OCI-M2 (cell line): ENCODE data around the gene BRICD5.
"Not testable (repeated sequence)": the region's sequence is repeated elsewhere in the genome, so short reads cannot be mapped to it uniquely, and the experiment has no call there.

Experiments used
- DNase-seq: peaks from one replicate; lab custom pipeline; 2025; ENCODE audit not compliant: unreplicated experiment; lab: John Stamatoyannopoulos, UW

The BRICD5 gene

DNA sequence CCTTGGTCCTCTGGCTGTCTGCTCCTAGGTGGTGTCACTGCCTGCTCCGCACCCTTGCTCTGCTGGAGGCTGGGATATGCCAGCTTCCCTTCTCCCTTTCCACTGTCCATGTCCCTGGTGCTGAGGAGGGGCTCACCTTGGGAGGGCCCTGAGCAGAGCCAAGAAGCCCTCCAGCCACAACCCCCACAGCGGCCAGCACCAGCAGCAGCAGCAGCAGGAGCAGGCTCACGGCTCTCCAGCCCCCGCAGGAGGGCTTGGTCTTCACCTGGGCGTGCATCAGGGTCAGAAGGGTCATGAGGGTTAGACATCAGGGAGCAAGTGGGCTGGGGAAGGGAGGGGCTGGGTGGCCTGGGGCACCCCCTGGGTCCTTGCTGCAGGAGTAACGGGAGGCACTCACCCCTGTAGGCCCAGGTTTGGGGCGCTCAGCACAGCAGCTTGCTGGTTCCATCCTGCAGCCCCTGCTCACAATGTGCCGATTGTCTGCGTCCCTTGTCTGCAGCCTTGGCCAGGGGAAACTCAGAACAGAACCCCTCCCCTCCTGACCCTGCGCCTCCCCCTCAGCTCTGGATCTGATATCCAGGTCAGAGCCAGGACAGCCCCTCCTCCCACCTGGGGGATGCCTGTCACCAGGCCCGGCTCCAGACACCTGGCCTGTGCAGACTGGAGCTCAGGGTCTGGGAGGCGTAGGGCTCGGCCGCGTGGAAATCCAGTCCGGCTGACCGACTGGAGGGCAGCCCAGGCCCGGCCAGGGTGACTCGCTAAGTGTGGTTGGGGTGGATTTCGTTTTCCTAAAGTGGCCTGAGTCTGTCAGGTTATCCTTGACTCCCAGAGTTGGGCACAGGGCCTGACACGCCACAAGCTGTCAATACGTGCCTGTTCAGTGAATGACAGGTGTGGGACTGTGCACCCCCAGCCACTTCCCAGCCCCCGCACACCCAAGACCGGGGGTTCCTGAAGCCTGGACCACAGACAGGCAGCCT lies at the start of gene BRICD5:
Gene BRICD5, minus strand, starts transcription at position 478 of the 980 bp plus-strand sequence. Its CDS starts 30 bp downstream, at position 448.
- no peak for DNase-seq

DNA sequence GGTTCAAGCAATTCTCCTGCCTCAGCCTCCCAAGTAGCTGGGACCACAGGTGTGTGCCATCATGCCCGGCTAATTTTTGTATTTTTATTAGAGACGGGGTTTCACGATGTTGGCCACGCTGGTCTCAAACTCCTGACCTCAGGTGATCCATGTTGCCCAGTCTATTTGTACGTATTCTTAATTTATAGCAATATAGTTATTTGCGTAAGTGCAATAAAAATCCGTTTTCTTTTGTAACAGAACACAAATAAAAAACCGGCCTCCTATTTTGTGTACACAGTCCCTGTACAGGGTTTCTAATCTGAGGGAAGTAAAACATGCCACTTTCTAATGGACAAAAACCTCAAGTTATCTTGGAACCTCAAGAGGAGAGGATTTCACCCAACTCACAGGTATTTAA lies 49.6 kb upstream of the BRICD5 start:
- no peak for DNase-seq

- DNase-seq, result not testable (repeated sequence)
Measured at GRCh38 chr16:2258530-2258929, 47.9 kb upstream of the BRICD5 start.

- DNase-seq, result no peak
Measured at GRCh38 chr16:2257726-2258125, 47.1 kb upstream of the BRICD5 start.

GRCh38 chr16:2256531-2257140 lies 46.0 kb upstream of the BRICD5 start:
- DNase-seq, result no peak

- DNase-seq, result no peak
Measured at GRCh38 chr16:2253293-2253692, 42.6 kb upstream of the BRICD5 start.

GRCh38 chr16:2252806-2253148 lies 42.1 kb upstream of the BRICD5 start:
- no peak for DNase-seq

- DNase-seq, result peak; percentile 55
Measured at GRCh38 chr16:2251296-2252111, 40.8 kb upstream of the BRICD5 start, which contains the start of gene ECI1. TSS of gene ECI1 (minus strand) at chr16:2251587. CDS start at chr16:2251566, 21 bp downstream.

DNA sequence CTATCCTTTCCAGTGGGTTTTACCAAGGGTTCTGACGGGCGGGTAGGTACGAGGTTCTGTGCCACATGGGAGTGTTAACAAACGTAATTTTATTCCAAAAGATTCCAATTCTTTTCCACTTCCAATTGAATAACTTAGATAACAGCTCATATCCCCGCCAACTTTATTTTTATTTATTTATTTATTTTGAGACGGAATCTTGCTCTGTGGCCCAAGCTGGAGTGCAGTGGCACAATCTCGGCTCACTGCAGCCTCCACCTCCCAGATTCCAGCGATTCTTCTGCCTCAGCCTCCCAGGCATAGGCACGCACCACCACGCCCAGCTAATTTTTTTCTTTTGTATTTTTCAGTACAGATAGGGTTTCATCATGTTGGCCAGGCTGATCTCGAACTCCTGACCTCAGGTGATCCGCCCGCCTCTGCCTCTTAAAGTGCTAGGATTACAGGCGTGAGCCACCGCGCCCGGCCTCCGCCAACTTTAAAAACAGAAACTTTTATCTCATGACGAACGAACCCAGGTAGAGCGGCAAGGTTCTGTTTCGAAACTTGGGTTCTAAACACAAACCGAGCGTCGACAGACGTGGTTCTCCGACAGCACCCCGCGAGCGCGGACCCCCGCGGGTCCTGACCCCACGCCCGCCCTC lies 40.1 kb upstream of the BRICD5 start:
- DNase-seq, result no peak

DNA sequence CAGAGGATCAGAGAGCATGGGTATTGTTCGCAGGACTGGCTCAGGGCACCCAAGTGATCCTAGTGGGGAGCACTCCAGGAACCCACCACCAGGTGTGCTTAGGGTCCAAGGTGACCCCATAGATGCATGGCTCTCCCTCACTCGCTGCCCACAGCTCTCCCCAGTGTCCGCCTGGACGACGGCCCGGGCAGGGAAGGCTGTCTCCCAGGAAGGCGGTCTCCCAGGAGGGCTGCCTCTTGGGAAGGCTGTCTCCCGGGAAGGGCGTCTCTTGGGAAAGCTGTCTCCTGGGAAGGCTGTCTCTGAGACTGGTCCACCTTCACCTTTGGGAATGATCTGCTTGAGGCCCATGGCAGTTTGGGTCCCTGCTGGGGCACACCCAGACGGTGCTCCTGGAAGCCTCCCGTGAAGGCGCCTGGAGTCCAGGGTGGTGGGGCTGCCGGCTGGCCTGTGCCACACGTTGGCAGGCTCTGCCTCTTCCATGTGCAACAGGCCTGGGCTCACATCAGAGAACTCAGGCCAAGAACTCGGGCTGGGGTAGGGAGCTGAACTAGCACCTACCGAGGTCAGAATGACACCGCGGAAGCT lies 35.7 kb upstream of the BRICD5 start:
- DNase-seq, result no peak

GRCh38 chr16:2244926-2245795 lies 34.5 kb upstream of the BRICD5 start:
- no peak for DNase-seq

- DNase-seq, result no peak
Measured at GRCh38 chr16:2244301-2244700, 33.6 kb upstream of the BRICD5 start.

- no peak for DNase-seq
Measured at GRCh38 chr16:2243781-2244180, 33.1 kb upstream of the BRICD5 start.

DNA sequence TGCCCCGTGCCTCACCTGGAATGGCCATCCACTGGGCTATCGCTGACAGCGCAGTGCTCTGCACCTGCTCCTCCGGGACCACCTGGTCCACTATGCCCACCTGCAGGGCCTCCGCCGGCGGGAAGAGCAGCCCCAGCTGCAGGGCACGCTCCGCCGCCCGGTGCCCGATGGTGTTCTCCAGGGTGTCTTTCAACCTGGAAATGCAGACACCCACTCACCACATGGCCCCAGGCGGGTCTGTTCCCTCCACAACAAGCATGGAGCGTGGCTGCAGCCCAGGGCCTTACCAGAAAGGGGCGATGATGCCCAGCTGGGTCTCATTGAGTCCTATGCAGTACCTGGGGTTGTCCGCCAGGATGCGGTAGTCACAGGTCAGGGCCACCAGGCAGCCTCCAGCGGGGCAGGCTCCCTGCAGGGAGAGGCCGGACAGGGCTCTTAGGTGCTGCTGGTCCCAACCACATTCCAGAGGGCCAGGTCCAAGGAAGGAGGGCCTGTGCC lies 32.4 kb upstream of the BRICD5 start:
- no peak for DNase-seq

DNA sequence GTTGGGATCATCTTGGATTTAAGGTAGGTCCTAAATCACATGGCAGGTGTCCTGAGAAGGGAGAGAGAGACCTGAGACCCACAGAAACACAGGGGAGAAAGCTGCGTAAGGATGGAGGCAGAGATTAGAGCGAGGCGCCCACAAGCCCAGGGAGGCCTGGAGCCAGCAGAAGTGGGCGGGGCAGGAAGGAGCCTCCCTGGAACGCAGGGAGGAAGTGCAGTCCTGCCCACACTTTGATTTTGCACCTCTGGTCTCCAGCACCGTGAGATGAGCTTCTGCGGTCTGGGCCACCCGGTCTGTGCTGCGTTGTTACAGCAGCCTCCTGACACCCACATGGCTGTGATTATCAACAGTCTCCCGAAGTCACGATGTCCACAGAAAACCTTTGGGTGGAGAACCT lies 31.9 kb upstream of the BRICD5 start:
- DNase-seq, result no peak

DNA sequence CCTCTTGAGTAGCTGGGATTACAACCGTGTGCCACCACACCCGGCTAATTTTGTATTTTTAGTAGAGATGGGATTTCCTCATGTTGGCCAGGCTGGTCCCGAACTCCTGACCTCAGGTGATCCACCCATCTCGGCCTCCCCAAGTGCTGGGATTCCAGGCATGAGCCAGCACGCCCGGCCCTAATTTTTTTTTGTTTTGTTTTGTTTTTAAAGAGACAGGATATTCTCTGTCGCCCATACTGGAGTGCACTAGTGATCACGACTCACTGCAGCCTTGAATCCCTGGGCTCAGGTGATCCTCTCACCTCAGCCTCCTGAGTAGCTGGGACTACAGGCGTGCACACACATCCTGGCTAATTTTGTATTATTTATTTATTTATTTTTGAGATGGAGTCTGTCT lies 29.7 kb upstream of the BRICD5 start:
- DNase-seq, result not testable (repeated sequence)

- no peak for DNase-seq
Measured at GRCh38 chr16:2238838-2239675, 28.4 kb upstream of the BRICD5 start.

DNA sequence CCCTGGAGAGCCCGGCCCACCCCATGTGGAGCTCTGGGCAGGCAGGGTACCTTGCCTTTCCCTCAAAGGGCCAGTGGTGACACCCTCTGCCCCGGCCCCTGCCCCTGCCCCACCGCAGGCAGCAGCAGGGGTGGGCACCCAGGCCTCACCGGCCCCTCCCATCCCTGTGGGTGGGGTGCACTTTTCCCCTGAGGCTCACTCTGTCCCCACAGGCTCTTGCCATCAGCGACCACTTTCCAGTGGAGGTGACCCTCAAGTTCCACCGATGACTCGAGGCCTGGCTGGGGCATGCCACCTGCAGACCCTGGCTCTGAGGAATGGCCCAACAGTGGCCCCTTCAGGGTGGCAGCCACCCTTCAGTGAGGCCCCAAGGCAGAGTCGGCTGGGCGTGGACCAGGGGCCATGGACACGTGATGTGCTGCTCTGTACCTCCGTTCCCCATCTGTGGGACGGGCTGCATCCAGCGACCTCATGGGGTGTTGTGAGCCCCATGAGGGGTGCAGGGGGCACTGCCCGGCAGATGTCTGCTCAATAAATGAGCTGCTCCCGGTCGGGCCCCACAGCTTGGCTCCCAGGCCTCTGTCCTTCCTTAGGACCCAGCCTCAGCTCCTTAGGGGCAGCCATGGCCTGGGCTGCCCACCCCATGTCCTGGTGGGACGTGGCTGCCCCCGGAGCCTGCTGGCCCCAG lies 27.6 kb upstream of the BRICD5 start:
- no peak for DNase-seq
